HG02571 (cell line): Measurements from ENCODE around the gene GRAMD2B.

Source experiments
- ATAC-seq: cut with Tn5 transposase; IDR thresholded peaks from one replicate; pipeline ENCODE4 v1.9.1; 2021; ENCODE audit warnings: mild to moderate bottlenecking, moderate library complexity; ENCODE audit not compliant: unreplicated experiment

GRAMD2B gene

GRCh38 chr5:126535856-126536545 is 112.8 kb downstream of the GRAMD2B start:
- ATAC-seq: no peak

- no peak for ATAC-seq
These were observed 113.7 kb downstream of the GRAMD2B start for GRCh38 chr5:126536874-126537273.

- no peak for ATAC-seq
These were observed 115.4 kb downstream of the GRAMD2B start for GRCh38 chr5:126538579-126538978.

- no peak for ATAC-seq
These were observed 117.4 kb downstream of the GRAMD2B start for GRCh38 chr5:126540631-126541030.

- no peak for ATAC-seq
These were observed 119.2 kb downstream of the GRAMD2B start for GRCh38 chr5:126542441-126542840.

GRCh38 chr5:126543009-126543408 is 119.8 kb downstream of the GRAMD2B start:
- ATAC-seq: no peak

GRCh38 chr5:126543660-126544059 is 120.5 kb downstream of the GRAMD2B start:
- no peak for ATAC-seq
